OCI-LY1 (cell line): Measurements from ENCODE around the gene RAB6A.
A peak's percentile ranks its signal among the peaks of the same experiment; 100 is the strongest.

Source experiments
- H2AFZ ChIP-seq: fragments of 200-600 bp; sonication (generic), shearing (Covaris generic); 2 replicates; pipeline ENCODE4 v1.6.0; 2014; ENCODE audit warnings: antibody characterized with exemption, mild to moderate bottlenecking, low read length
- H3F3A ChIP-seq: fragments of 200-600 bp; sonication (generic), shearing (Covaris generic); 2 replicates; pipeline ENCODE4 v1.6.0; 2014; ENCODE audit warnings: mild to moderate bottlenecking, antibody characterized with exemption, low read length, moderate library complexity; ENCODE audit not compliant: insufficient read depth
- H3K27ac ChIP-seq: fragments of 200-600 bp; sonication (generic); 2 replicates; pipeline ENCODE4 v1.5.1; 2014; ENCODE audit warnings: low read length, mixed run types, mild to moderate bottlenecking, low read depth; ENCODE audit not compliant: poor library complexity, severe bottlenecking
- H3K27me3 ChIP-seq: fragments of 200-600 bp; sonication (generic); 2 replicates; pipeline ENCODE4 v1.6.0; 2014; ENCODE audit warnings: antibody characterized with exemption, mild to moderate bottlenecking, low read length, moderate library complexity; ENCODE audit not compliant: insufficient read depth
- H3K36me3 ChIP-seq: fragments of 200-600 bp; sonication (generic); 2 replicates; pipeline ENCODE4 v1.6.1; 2014; ENCODE audit warnings: mild to moderate bottlenecking, antibody characterized with exemption, low read length, moderate library complexity, mixed read lengths; ENCODE audit not compliant: insufficient read depth
- H3K4me1 ChIP-seq: fragments of 200-600 bp; sonication (generic); 2 replicates; pipeline ENCODE4 v1.5.1; 2014; ENCODE audit warnings: mild to moderate bottlenecking, low read length, moderate library complexity; ENCODE audit not compliant: insufficient read depth, severe bottlenecking
- H3K4me2 ChIP-seq: fragments of 200-600 bp; sonication (generic), shearing (Covaris generic); 2 replicates; pipeline ENCODE4 v1.6.1; 2014; ENCODE audit warnings: low read length
- H3K4me3 ChIP-seq: fragments of 200-600 bp; sonication (generic); 2 replicates; pipeline ENCODE4 v1.5.1; 2014; ENCODE audit warnings: low read length, low read depth, mild to moderate bottlenecking, mixed read lengths; ENCODE audit not compliant: poor library complexity, severe bottlenecking
- H3K79me2 ChIP-seq: fragments of 200-600 bp; shearing (Covaris generic); 2 replicates; pipeline ENCODE4 v1.6.1; 2016; ENCODE audit warnings: mixed run types, low read length, mixed read lengths; ENCODE audit not compliant: insufficient read depth
- H3K9ac ChIP-seq: fragments of 200-600 bp; sonication (generic), shearing (Covaris generic); 2 replicates; pipeline ENCODE4 v1.6.1; 2014; ENCODE audit warnings: mild to moderate bottlenecking, low read length, mixed read lengths
- H3K9me2 ChIP-seq: fragments of 200-600 bp; sonication (generic), shearing (Covaris generic); 2 replicates; pipeline ENCODE4 v1.6.1; 2014; ENCODE audit warnings: low read depth, mild to moderate bottlenecking, low read length, mixed read lengths
- H3K9me3 ChIP-seq: fragments of 200-600 bp; shearing (Covaris generic); 2 replicates; pipeline ENCODE4 v1.6.1; 2014; ENCODE audit warnings: low read length, mixed read lengths
- H4K20me1 ChIP-seq: fragments of 200-600 bp; sonication (generic), shearing (Covaris generic); 2 replicates; pipeline ENCODE4 v1.6.0; 2016; ENCODE audit warnings: mild to moderate bottlenecking, low read length; ENCODE audit not compliant: insufficient read depth
- EZH2 ChIP-seq: fragments of 200-600 bp; sonication (generic), shearing (Covaris generic); IDR thresholded peaks from 2 replicates; pipeline ENCODE4 v1.8.0; 2017; ENCODE audit warnings: borderline replicate concordance, mixed run types, mild to moderate bottlenecking, antibody characterized with exemption, low read length, moderate library complexity, mixed read lengths
- TF ChIP-seq, protein P1 (sequence below): fragments of 200-600 bp; sonication (generic), shearing (Covaris generic); IDR thresholded peaks from 2 replicates; pipeline ENCODE4 v1.5.1; 2017; ENCODE audit warnings: mild to moderate bottlenecking, antibody characterized with exemption, low read length, moderate library complexity, mixed read lengths

The RAB6A gene

DNA sequence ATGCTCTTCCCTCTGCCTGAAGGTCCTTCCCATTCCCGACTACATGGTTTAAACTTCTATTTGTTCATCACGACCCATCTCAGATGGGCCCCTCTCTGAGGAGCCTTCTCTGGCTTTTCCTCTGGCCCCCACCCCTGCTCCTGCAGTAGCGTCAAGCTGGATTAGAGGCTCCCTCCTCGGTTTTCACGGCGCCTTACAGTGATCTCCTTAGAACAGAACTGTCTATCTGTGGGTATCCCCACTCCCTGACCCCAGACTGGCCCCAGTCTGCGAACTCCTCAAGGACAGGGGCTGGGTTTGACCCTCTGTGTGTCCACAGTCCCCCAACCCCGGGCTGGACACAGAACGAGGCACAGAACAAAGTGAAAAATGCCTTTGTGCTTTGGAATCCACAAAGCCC lies 111.7 kb downstream of the RAB6A start:
- Histone ChIP-seq H3K9ac (no peak overlapping the region), H3K4me2 (no peak overlapping the region), H3K4me3 (no peak overlapping the region)

DNA sequence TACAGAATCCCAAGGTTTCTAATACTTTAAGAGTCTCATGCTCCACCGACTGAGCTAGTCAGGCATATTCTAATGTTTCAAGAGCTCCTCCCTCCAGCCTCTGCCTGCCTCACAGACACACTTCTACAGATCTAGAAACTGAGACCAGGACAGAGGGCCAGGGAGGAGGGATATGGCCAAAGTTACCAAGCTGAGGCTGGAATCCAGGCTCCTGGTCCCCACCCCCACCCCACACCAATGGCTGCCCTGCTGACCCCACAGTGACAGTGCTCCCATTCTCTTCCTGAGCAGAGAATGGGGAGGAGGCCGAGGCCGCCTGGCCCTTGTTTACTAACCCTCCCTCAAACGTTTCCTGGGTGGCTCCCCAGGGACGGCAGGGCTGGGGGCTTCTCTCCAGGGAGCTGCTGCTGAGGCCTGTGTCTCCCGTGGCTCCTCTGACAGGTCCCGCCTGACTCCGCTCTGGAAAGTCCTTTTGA lies 112.3 kb downstream of the RAB6A start:
- no peak overlapping the region for H3K9ac ChIP-seq
- H3K9me3 ChIP-seq: no peaks in the 10 kb centered on the region
- no peaks in the 10 kb centered on the region for H3K79me2 ChIP-seq
- TF ChIP-seq, protein P1, sequence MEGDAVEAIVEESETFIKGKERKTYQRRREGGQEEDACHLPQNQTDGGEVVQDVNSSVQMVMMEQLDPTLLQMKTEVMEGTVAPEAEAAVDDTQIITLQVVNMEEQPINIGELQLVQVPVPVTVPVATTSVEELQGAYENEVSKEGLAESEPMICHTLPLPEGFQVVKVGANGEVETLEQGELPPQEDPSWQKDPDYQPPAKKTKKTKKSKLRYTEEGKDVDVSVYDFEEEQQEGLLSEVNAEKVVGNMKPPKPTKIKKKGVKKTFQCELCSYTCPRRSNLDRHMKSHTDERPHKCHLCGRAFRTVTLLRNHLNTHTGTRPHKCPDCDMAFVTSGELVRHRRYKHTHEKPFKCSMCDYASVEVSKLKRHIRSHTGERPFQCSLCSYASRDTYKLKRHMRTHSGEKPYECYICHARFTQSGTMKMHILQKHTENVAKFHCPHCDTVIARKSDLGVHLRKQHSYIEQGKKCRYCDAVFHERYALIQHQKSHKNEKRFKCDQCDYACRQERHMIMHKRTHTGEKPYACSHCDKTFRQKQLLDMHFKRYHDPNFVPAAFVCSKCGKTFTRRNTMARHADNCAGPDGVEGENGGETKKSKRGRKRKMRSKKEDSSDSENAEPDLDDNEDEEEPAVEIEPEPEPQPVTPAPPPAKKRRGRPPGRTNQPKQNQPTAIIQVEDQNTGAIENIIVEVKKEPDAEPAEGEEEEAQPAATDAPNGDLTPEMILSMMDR: no peak
- TF ChIP-seq EZH2: no peak
- H3K4me1 ChIP-seq: peaks cover 19% of the 10 kb centered on the region
- no peaks in the 10 kb centered on the region for H3K36me3 ChIP-seq
- no peaks in the 10 kb centered on the region for H3F3A ChIP-seq
- H3K4me2 ChIP-seq: no peak overlapping the region
- H3K27me3 ChIP-seq: peaks cover 12% of the 10 kb centered on the region
- no peaks in the 10 kb centered on the region for H4K20me1 ChIP-seq
- no peak overlapping the region for H3K4me3 ChIP-seq
- no peak overlapping the region for H3K27ac ChIP-seq
- no peak overlapping the region for H2AFZ ChIP-seq
- H3K9me2 ChIP-seq: no peaks in the 10 kb centered on the region

More for the DNA sequence above, 111.7 kb downstream of the RAB6A start:
- Histone ChIP-seq H3K27me3 (peaks cover 12% of the 10 kb centered on the region), H3K9me3 (no peaks in the 10 kb centered on the region), H3K9me2 (no peaks in the 10 kb centered on the region), H4K20me1 (no peaks in the 10 kb centered on the region), H3K79me2 (no peaks in the 10 kb centered on the region), H3K4me1 (peaks cover 19% of the 10 kb centered on the region), H2AFZ (no peak overlapping the region), H3K36me3 (no peaks in the 10 kb centered on the region), H3F3A (no peaks in the 10 kb centered on the region), H3K27ac (no peak overlapping the region)
- TF ChIP-seq, protein P1: no peak
- TF ChIP-seq EZH2: no peak

DNA sequence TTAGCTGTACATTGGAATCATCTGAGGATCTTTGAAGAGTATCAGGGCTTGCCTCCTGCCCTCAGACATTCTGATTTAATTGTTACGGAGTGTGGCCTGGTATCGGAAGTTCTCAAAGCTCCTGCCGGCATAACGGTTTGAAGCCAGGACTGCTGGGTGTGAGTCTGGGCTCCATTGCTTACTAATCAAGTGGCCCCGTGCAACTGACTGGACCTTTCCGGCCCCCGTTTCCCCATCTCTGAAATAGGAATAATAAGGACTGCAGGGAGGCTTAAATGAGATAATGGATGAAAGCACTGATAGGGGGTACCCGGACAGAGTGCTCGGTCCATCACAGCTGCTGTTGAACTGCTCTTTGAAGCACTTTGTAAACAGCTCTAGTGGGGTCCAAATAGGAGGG lies 112.8 kb downstream of the RAB6A start:
- Histone ChIP-seq H3K4me2 (peak overlapping the region; percentile 78), H2AFZ (no peak overlapping the region), H3K4me1 (peaks cover 19% of the 10 kb centered on the region), H3K27ac (no peak overlapping the region), H3K9ac (no peak overlapping the region; the same call in 1 of the 2 replicates), H4K20me1 (no peaks in the 10 kb centered on the region), H3K9me3 (no peaks in the 10 kb centered on the region), H3K27me3 (peaks cover 12% of the 10 kb centered on the region), H3K4me3 (peak overlapping the region; percentile 59), H3K9me2 (no peaks in the 10 kb centered on the region), H3K79me2 (no peaks in the 10 kb centered on the region), H3F3A (no peaks in the 10 kb centered on the region), H3K36me3 (no peaks in the 10 kb centered on the region)
- TF ChIP-seq, protein P1: no peak
- TF ChIP-seq EZH2: no peak
